Gastroesophageal sphincter (tissue), 3 donors: ENCODE measurements around the gene COG5.

ENCODE experiments used
- EP300 ChIP-seq: sonication (generic); formaldehyde crosslinking; IDR thresholded peaks from one replicate; pipeline ENCODE4 v1.6.1; 2017; ENCODE audit warnings: antibody characterized with exemption, mild to moderate bottlenecking
- POLR2AphosphoS5 ChIP-seq: sonication (generic); formaldehyde crosslinking; IDR thresholded peaks from one replicate; pipeline ENCODE4 v1.6.1; 2017; ENCODE audit warnings: antibody characterized with exemption
- TF ChIP-seq, protein P1 (sequence below), 4 experiments: fragments of 200-600 bp in 2 of 4; fragments of 450-650 bp in 2 of 4; sonication (generic) in 1 of 4; IDR thresholded peaks; one replicate each; pipeline ENCODE4 v1.5.1; 2017 to 2019; ENCODE audit warnings: antibody characterized with exemption in 4 of 4, mild to moderate bottlenecking in 2 of 4, moderate library complexity in 2 of 4

GRCh38 chr7:107294182-107294581 is 269.5 kb downstream of the COG5 start:
- TF ChIP-seq, protein P1, sequence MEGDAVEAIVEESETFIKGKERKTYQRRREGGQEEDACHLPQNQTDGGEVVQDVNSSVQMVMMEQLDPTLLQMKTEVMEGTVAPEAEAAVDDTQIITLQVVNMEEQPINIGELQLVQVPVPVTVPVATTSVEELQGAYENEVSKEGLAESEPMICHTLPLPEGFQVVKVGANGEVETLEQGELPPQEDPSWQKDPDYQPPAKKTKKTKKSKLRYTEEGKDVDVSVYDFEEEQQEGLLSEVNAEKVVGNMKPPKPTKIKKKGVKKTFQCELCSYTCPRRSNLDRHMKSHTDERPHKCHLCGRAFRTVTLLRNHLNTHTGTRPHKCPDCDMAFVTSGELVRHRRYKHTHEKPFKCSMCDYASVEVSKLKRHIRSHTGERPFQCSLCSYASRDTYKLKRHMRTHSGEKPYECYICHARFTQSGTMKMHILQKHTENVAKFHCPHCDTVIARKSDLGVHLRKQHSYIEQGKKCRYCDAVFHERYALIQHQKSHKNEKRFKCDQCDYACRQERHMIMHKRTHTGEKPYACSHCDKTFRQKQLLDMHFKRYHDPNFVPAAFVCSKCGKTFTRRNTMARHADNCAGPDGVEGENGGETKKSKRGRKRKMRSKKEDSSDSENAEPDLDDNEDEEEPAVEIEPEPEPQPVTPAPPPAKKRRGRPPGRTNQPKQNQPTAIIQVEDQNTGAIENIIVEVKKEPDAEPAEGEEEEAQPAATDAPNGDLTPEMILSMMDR (IDR thresholded peaks at IDR 0.05), result no peak
- TF ChIP-seq EP300, result no peak
- TF ChIP-seq POLR2AphosphoS5, result no peak
